ENCODE results near the gene CADPS. TPM values are rescaled to one million over a fixed set of nuclear protein-coding genes. Genes with fewer than 3 reads are reported as not detected.

CADPS gene
- total and polyA plus RNA-seq, 2 experiments from 2014 or later = 2.8 to 8.1 TPM

DNA sequence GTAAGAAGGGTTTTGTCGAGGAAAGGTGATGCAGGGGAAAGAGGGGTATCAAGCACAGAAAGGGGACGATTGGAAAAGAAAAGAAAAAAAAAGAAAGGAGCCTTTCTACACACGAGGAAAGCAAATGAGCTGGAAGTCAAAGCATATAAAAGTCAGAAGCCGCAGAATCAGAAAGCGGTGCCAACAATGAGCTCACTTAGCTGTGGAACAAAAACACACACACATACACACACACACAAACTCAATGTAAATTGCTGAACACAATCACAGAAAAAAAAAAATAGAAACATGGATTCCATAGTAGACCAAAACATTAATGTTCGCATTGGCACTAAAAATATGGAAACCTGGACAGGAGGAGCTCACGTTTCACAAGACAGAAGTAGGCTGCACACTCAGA lies 438.4 kb downstream of the CADPS start:
- no peak for DNase-seq (ENCODE audit: low spot score)
- no peak overlapping the region for H3K4me3 ChIP-seq
- H3K27ac ChIP-seq = no peak overlapping the region
- no peak overlapping the region for H2AFZ ChIP-seq
- no peaks in the 10 kb centered on the region for H3K4me1 ChIP-seq (ENCODE audit: insufficient read depth)
- no peaks in the 10 kb centered on the region for H3K27me3 ChIP-seq
- no peak overlapping the region for H3K4me2 ChIP-seq
- WGBS (ENCODE audit: low lambda C conversion rate, missing lambda C conversion rate) = 90% methylated on average over 7 of the region's 7 CpGs
- no peaks in the 10 kb centered on the region for H4K20me1 ChIP-seq (ENCODE audit: insufficient read depth, poor library complexity, severe bottlenecking)
- H3K36me3 ChIP-seq (replicated peaks; ENCODE audit: insufficient read depth, low read depth) = no peaks in the 10 kb centered on the region
- no peaks in the 10 kb centered on the region for H3K79me2 ChIP-seq
- TF ChIP-seq EZH2 (IDR thresholded peaks at IDR 0.05; ENCODE audit: borderline replicate concordance) (no peak), EZH2phosphoT487 (IDR thresholded peaks at IDR 0.05; ENCODE audit: low read depth, severe bottlenecking, unreplicated experiment) (no peak)
- TF ChIP-seq, protein P1, sequence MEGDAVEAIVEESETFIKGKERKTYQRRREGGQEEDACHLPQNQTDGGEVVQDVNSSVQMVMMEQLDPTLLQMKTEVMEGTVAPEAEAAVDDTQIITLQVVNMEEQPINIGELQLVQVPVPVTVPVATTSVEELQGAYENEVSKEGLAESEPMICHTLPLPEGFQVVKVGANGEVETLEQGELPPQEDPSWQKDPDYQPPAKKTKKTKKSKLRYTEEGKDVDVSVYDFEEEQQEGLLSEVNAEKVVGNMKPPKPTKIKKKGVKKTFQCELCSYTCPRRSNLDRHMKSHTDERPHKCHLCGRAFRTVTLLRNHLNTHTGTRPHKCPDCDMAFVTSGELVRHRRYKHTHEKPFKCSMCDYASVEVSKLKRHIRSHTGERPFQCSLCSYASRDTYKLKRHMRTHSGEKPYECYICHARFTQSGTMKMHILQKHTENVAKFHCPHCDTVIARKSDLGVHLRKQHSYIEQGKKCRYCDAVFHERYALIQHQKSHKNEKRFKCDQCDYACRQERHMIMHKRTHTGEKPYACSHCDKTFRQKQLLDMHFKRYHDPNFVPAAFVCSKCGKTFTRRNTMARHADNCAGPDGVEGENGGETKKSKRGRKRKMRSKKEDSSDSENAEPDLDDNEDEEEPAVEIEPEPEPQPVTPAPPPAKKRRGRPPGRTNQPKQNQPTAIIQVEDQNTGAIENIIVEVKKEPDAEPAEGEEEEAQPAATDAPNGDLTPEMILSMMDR (IDR thresholded peaks at IDR 0.05; ENCODE audit: poor library complexity) = no peak
- H3K9me3 ChIP-seq (ENCODE audit: low read depth) = no peaks in the 10 kb centered on the region
- no peaks in the 10 kb centered on the region for H3K9me2 ChIP-seq (replicated peaks; ENCODE audit: insufficient read depth)

DNA sequence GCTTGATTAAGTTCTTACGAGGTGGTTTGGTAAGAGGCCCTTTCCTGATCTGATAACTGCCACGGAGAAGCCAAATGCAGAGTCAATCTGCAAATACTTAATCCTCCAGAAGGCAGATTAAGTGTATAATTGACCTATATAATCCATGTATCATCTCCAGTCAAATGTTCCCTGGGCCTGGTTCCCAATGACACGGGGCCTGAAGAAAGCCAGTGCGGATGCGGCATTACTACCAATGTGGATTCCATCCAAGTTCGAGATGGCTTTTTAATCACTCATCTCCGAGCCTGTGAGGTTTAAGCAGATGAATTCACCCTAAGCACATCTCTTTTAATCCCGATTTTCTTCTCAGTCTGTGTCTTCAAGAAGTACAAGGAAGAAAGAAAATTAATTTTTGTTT lies 441.8 kb downstream of the CADPS start:
- Histone ChIP-seq H3K27me3 (peaks cover 4% of the 10 kb centered on the region), H3K4me2 (no peak overlapping the region), H3K36me3 (replicated peaks; ENCODE audit: insufficient read depth, low read depth) (no peaks in the 10 kb centered on the region), H3K9me3 (ENCODE audit: low read depth) (no peaks in the 10 kb centered on the region), H3K27ac (no peak overlapping the region), H4K20me1 (ENCODE audit: insufficient read depth, poor library complexity, severe bottlenecking) (no peaks in the 10 kb centered on the region), H2AFZ (no peak overlapping the region), H3K4me1 (ENCODE audit: insufficient read depth) (no peaks in the 10 kb centered on the region), H3K79me2 (no peaks in the 10 kb centered on the region), H3K9me2 (replicated peaks; ENCODE audit: insufficient read depth) (no peaks in the 10 kb centered on the region), H3K4me3 (no peak overlapping the region)
- WGBS (ENCODE audit: low lambda C conversion rate, missing lambda C conversion rate) = 85% methylated on average over 8 of the region's 8 CpGs
- TF ChIP-seq EZH2phosphoT487 (IDR thresholded peaks at IDR 0.05; ENCODE audit: low read depth, severe bottlenecking, unreplicated experiment) (no peak), EZH2 (IDR thresholded peaks at IDR 0.05; ENCODE audit: borderline replicate concordance) (no peak)
- TF ChIP-seq, protein P1 (IDR thresholded peaks at IDR 0.05; ENCODE audit: poor library complexity) = no peak
- DNase-seq (ENCODE audit: low spot score) = no peak

DNA sequence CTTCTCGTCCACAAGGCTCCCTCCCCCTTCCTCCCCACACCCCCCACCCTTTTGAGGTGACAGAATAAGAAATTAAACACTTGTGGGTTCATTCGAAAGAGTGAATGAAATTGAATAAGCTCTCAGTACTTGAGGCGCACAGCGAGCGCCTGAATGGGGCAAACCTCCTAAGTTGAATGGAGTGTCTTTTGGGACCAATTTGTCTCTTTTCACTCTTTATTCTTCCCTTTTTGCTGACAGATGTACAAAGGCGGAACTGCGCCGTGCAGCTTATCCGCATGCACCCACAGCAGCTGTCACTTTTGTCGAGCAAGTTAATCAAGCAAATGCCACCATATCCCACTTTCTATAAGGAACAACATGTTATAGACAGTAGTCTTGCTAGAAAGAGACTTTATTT lies 454.0 kb downstream of the CADPS start:
- H4K20me1 ChIP-seq (ENCODE audit: insufficient read depth, poor library complexity, severe bottlenecking) = no peaks in the 10 kb centered on the region
- 92% methylated on average over 10 of the region's 10 CpGs for WGBS (ENCODE audit: low lambda C conversion rate, missing lambda C conversion rate)
- no peaks in the 10 kb centered on the region for H3K36me3 ChIP-seq (replicated peaks; ENCODE audit: insufficient read depth, low read depth)
- H3K27me3 ChIP-seq = no peaks in the 10 kb centered on the region
- DNase-seq (ENCODE audit: low spot score) = no peak
- H3K4me2 ChIP-seq = no peak overlapping the region
- H3K9me3 ChIP-seq (ENCODE audit: low read depth) = no peaks in the 10 kb centered on the region
- H3K9me2 ChIP-seq (replicated peaks; ENCODE audit: insufficient read depth) = no peaks in the 10 kb centered on the region
- no peak overlapping the region for H2AFZ ChIP-seq
- H3K27ac ChIP-seq = no peak overlapping the region
- no peak for TF ChIP-seq EZH2phosphoT487 (IDR thresholded peaks at IDR 0.05; ENCODE audit: low read depth, severe bottlenecking, unreplicated experiment)
- no peak for TF ChIP-seq EZH2 (IDR thresholded peaks at IDR 0.05; ENCODE audit: borderline replicate concordance)
- TF ChIP-seq, protein P1 (IDR thresholded peaks at IDR 0.05; ENCODE audit: poor library complexity) = no peak
- no peaks in the 10 kb centered on the region for H3K79me2 ChIP-seq
- H3K4me1 ChIP-seq (ENCODE audit: insufficient read depth) = no peaks in the 10 kb centered on the region
- H3K4me3 ChIP-seq = no peak overlapping the region

DNA sequence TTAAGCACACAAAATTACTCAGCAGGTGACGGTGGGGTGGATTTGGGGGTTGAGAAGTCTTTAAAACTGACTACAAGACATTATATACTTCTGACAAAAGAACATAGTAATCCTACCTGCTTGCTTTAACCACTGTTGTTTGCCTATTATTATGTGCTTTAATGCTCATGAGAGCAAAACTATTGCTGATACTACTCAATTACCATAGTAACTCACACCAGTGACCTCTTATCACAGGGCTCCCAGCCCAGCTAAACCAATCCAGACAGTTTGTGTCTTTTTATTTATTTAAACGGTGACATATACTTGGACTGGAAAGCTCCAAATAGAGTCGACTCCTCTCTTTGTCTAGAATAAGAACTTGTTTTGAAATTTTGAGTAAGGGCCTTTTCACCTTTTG lies 459.1 kb downstream of the CADPS start:
- Histone ChIP-seq H3K27ac (no peak overlapping the region), H3K4me1 (ENCODE audit: insufficient read depth) (no peaks in the 10 kb centered on the region), H3K4me2 (no peak overlapping the region), H3K79me2 (no peaks in the 10 kb centered on the region), H3K9me3 (ENCODE audit: low read depth) (no peaks in the 10 kb centered on the region), H3K4me3 (no peak overlapping the region), H4K20me1 (ENCODE audit: insufficient read depth, poor library complexity, severe bottlenecking) (no peaks in the 10 kb centered on the region), H2AFZ (no peak overlapping the region), H3K9me2 (replicated peaks; ENCODE audit: insufficient read depth) (no peaks in the 10 kb centered on the region), H3K36me3 (replicated peaks; ENCODE audit: insufficient read depth, low read depth) (no peaks in the 10 kb centered on the region), H3K27me3 (peaks cover 4% of the 10 kb centered on the region)
- no peak for DNase-seq (ENCODE audit: low spot score)
- 38% methylated on average over 3 of the region's 3 CpGs for WGBS (ENCODE audit: low lambda C conversion rate, missing lambda C conversion rate)
- no peak for TF ChIP-seq EZH2phosphoT487 (IDR thresholded peaks at IDR 0.05; ENCODE audit: low read depth, severe bottlenecking, unreplicated experiment)

All from hepatocyte (in vitro differentiated cells).